Memory B cell (primary cell): Measurements from ENCODE around the gene AHDC1.
"Not testable (repeated sequence)": the region's sequence is repeated elsewhere in the genome, so short reads cannot be mapped to it uniquely, and the experiment has no call there.

Source experiments
- ATAC-seq: fragments of 150-1000 bp; cut with Tn5 transposase; 2 replicates; pipeline ENCODE4 v1.10.0; 2021; ENCODE audit warnings: low read depth, mild to moderate bottlenecking, moderate library complexity
- DNase-seq, 2 donors: peaks; one replicate each; pipeline ENCODE4 v3.0.0; 2022; ENCODE audit warnings: low spot score in 2 of 2
- H3K27ac Mint-ChIP-seq: one replicate; pipeline ENCODE4 v1.8.0; 2022; ENCODE audit warnings: mild to moderate bottlenecking, moderate library complexity, mixed read lengths
- H3K27me3 Mint-ChIP-seq: one replicate; pipeline ENCODE4 v1.8.0; 2022; ENCODE audit warnings: mixed read lengths
- H3K36me3 Mint-ChIP-seq: one replicate; pipeline ENCODE4 v1.8.0; 2022; ENCODE audit warnings: mild to moderate bottlenecking, mixed read lengths
- H3K4me1 Mint-ChIP-seq: one replicate; pipeline ENCODE4 v1.8.0; 2022; ENCODE audit warnings: mixed read lengths
- H3K4me3 Mint-ChIP-seq: one replicate; pipeline ENCODE4 v1.8.0; 2022; ENCODE audit warnings: mild to moderate bottlenecking, moderate library complexity, mixed read lengths
- H3K9me3 Mint-ChIP-seq: one replicate; pipeline ENCODE4 v1.8.0; 2022; ENCODE audit warnings: mixed read lengths

Gene AHDC1

DNA sequence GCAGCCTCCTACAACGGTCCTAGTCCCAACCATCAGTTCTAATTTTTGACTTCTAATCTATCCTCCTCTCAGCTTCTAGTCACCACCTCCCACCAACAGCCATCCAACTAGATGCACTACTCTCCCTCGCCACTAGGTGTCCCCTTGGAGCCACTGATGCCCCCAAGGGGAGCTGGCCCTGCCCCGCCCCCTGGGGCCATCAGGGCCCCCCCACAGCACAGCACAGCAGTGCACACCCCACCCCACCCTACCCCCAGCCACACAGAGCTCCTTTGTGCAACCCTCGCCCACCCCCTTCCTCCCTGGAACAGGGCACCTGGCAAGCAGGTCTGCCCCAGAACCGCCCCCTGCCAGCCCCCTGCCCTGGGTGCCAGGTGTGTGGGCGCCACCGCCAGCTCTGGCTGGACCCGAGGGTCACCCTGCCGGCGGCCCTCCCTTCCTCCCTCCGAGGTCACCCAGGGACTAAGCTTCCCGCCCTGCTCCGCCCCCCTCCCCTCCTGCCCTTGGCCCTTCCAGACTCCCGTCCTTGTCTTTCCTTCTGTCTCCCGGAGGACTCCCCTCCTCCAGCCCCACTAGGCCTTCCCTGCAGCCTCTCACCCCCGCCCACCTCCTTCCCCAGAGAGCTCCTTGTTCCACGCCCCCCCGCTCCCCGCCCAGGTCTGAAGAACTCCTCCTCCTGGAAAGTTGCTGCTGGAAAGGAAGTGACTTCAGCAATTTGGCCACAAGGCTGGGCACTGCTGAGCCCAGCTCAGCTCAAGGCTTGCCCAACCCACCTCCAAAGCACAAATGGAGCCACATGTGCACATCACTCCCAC lies 47.0 kb downstream of the AHDC1 start:
- peak; percentile 89 for ATAC-seq
- Mint-ChIP-seq H3K27me3 (no peaks in the 10 kb centered on the region), H3K4me1 (peaks cover 35% of the 10 kb centered on the region), H3K4me3 (peak overlapping the region; percentile 9), H3K9me3 (no peaks in the 10 kb centered on the region), H3K36me3 (no peaks in the 10 kb centered on the region), H3K27ac (peak overlapping the region; percentile 62)
- DNase-seq, result peak; percentile 78 to 79

DNA sequence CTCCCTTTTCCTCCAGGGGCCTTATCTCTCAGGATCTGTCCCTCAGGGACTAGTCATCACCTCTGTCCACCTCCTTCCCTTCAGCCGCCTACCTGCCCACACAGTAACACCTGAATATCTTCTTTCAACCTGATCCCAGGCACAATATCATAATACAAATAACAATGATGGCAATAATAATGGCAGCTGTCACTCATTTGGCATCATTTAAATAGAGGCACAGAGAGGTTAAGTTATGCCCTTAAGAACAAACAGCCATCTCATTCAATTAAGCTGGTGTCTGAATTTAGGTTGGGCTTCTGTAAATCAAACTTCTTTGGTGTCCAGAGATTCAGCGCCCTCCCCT lies 47.5 kb downstream of the AHDC1 start:
- H3K36me3 Mint-ChIP-seq, result peaks cover under 1% of the 10 kb centered on the region
- no peaks in the 10 kb centered on the region for H3K9me3 Mint-ChIP-seq
- H3K27ac Mint-ChIP-seq, result peak overlapping the region; percentile 68
- H3K4me3 Mint-ChIP-seq, result peak overlapping the region; percentile 9
- ATAC-seq (no peak), DNase-seq (no peak)
- peaks cover 30% of the 10 kb centered on the region for H3K4me1 Mint-ChIP-seq
- no peaks in the 10 kb centered on the region for H3K27me3 Mint-ChIP-seq

DNA sequence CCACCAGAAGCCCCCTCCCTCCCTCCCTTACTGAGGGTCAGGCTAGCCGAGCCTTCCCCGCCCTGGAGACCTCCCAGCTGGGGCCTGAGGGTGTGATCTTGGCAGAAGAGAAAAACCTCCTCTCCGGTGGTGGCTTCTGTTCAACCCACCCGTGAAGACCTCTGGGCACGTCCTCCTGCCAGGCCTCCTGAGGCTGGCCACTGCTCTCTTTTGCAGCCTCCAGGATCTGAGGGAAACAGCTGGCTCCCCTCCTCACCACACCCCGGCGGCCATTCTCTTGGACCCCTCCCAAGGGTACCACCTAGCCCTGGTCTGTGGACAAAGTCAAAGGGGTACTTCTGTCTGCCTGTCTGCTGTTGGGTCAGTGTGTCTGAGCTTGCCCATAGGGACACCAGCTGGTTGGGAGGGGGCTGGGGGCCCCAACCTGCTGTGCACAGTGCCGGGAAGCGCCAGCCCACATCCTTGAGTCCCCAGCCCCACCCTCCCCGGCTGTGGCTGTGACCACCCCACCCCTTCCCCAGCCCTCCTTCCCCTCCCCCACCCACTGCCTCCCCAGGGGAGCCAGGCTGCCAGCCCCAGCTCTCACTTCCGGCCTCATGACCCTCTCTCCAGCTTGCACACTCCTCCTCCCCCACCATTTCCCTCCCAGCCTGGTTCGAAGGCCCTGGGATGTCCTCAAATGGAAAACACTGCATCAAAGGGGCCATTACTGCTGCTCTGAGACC lies 48.1 kb downstream of the AHDC1 start:
- Mint-ChIP-seq H3K36me3 (peaks cover 2% of the 10 kb centered on the region), H3K27me3 (no peaks in the 10 kb centered on the region), H3K4me3 (peak overlapping the region; percentile 21), H3K4me1 (peaks cover 30% of the 10 kb centered on the region), H3K9me3 (no peaks in the 10 kb centered on the region), H3K27ac (peak overlapping the region; percentile 68)
- peak; percentile 62 for ATAC-seq
- DNase-seq, result no peak

DNA sequence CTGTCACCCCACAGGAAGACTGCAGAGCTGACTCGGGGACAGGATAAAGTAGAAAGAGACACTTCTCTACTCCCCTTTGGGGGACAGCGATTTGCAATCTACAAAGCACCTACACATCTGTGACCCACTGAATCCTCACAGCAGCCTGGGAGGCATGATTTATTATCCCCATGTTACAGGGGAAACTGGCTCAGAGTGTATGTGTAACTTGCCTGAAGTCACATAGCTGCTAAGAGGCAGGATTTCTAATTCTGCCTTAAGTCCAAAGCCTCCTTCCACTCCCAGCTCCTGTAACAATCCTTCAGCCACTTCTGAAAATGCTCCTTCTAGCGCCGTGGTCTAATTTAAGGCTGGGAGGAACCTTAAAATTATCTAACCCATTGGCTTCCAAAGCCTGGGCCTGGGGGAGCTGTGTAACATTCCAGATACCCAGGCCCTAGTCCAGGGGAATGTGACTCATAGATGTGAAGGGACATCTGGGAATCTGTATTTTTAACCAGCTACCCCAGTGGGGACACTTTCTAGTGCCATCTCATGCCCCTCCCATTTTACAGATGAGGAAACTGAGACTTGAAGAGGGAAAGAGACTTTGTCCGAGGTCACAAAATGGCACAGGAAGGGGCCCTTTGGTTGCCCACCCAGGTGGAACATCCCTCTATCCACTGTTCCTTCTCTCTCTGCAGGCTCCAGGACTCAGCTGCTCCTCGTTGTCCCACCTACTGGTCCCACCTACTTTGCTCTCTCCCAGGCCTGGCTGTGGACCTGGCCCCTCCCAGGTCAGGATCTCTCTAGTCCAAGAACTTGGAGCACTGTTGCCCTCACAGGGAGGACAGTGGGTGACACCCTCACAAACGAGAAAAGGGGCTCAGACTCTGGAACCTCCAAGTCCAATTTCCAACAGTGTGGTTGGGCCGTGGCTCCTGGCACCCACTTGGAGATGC lies 48.9 kb downstream of the AHDC1 start:
- H3K27ac Mint-ChIP-seq, result no peak overlapping the region
- no peak for DNase-seq
- peaks cover 25% of the 10 kb centered on the region for H3K4me1 Mint-ChIP-seq
- no peaks in the 10 kb centered on the region for H3K27me3 Mint-ChIP-seq
- no peak for ATAC-seq
- no peak overlapping the region for H3K4me3 Mint-ChIP-seq
- H3K36me3 Mint-ChIP-seq, result peaks cover 2% of the 10 kb centered on the region
- H3K9me3 Mint-ChIP-seq, result no peaks in the 10 kb centered on the region

DNA sequence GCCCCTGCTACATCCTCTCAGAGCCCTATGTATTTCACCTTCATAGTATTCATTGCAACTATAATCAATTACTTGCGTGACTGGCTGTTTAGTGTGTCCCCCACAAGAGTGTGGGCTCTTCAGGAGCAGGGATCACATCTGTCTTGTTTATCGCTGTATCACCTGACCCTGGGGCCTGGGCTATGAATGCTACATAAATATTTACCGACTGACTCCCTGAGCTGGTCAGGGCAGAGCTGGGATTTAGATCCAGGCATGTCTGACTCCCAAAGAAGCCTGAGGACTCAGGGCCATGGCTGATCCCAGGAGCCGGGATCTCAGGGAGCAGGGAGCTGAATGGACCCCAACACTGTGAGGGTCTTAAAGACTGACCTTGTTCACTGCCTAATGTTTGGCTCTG lies 49.7 kb downstream of the AHDC1 start:
- no peaks in the 10 kb centered on the region for H3K9me3 Mint-ChIP-seq
- DNase-seq, result no peak
- no peaks in the 10 kb centered on the region for H3K27me3 Mint-ChIP-seq
- peaks cover 2% of the 10 kb centered on the region for H3K36me3 Mint-ChIP-seq
- no peak overlapping the region for H3K4me3 Mint-ChIP-seq
- ATAC-seq, result no peak
- peaks cover 25% of the 10 kb centered on the region for H3K4me1 Mint-ChIP-seq
- no peak overlapping the region for H3K27ac Mint-ChIP-seq

DNA sequence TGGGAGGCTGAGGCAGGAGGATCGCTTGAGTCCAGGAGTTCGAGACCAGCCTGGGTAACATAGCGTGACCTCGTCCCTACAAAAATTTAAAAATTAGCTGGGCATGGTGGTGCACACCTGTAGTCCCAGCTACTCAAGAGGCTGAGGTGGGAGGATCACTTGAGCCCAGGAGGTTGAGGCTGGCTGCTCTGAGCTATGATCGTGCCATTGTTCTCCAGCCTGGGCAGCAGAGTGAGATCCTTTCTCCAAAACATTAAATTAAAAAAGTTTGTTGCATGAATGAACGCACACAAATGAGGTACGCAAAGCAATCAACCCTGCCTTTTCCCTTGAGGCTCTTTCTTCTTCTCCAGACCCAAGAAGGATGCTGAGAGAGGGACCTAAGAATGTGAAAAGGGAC lies 50.1 kb downstream of the AHDC1 start:
- H3K27ac Mint-ChIP-seq, ATAC-seq: not testable (repeated sequence)

DNA sequence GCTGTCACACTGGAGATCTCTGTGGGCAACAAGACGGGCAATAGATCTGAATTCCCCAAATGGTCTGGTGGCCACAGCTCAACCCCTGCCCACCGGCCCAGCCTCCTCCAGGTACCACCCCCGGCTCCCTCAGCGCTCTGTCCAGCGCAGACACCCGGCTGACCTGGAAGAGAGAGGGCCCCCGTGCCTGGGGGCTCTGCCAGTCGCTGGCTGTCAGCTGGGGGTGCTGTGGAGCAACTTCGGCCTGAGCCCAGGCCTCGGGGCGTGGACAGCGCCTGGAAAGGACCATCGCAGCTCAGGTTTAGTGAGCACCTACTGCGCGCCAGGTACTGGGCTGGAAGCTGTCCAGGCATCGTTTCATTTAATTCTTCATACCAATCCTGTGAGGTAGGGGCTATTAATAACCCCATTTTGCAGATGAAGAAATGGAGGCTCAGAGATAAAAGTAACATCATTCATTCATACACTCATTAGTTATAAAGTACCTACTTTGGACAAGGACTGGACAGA lies 51.0 kb downstream of the AHDC1 start:
- DNase-seq (no peak), ATAC-seq (no peak)
- no peak overlapping the region for H3K4me3 Mint-ChIP-seq
- no peak overlapping the region for H3K27ac Mint-ChIP-seq
- H3K27me3 Mint-ChIP-seq, result no peaks in the 10 kb centered on the region
- peaks cover 25% of the 10 kb centered on the region for H3K4me1 Mint-ChIP-seq
- H3K9me3 Mint-ChIP-seq, result no peaks in the 10 kb centered on the region
- H3K36me3 Mint-ChIP-seq, result peaks cover 2% of the 10 kb centered on the region

More for the DNA sequence above, 50.1 kb downstream of the AHDC1 start:
- not testable (repeated sequence) for DNase-seq, H3K4me3 Mint-ChIP-seq, H3K36me3 Mint-ChIP-seq, H3K27me3 Mint-ChIP-seq, H3K9me3 Mint-ChIP-seq
- peaks cover 25% of the 10 kb centered on the region for H3K4me1 Mint-ChIP-seq

DNA sequence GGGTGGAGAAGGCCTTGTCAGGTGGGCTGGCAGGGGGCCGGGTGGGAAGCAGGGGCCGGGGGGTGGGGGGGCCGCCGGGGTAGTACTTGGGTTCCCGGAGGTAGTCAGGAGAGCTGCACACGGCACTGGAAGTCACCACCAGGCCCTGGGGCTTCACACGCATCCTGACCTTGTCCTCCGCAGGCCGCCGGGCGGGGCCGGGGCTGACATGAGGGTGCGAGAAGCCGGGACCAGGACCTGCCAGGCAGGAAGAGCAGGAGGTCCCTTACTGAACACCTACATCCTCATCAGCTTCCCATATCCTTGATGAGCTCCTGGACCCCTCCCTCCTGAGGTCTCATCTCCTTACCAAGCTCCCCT lies 52.0 kb downstream of the AHDC1 start:
- H3K36me3 Mint-ChIP-seq, result peaks cover 2% of the 10 kb centered on the region
- ATAC-seq (no peak), DNase-seq (no peak)
- H3K27me3 Mint-ChIP-seq, result no peaks in the 10 kb centered on the region
- no peak overlapping the region for H3K27ac Mint-ChIP-seq
- H3K4me1 Mint-ChIP-seq, result peaks cover 19% of the 10 kb centered on the region
- no peaks in the 10 kb centered on the region for H3K9me3 Mint-ChIP-seq
- H3K4me3 Mint-ChIP-seq, result no peak overlapping the region

DNA sequence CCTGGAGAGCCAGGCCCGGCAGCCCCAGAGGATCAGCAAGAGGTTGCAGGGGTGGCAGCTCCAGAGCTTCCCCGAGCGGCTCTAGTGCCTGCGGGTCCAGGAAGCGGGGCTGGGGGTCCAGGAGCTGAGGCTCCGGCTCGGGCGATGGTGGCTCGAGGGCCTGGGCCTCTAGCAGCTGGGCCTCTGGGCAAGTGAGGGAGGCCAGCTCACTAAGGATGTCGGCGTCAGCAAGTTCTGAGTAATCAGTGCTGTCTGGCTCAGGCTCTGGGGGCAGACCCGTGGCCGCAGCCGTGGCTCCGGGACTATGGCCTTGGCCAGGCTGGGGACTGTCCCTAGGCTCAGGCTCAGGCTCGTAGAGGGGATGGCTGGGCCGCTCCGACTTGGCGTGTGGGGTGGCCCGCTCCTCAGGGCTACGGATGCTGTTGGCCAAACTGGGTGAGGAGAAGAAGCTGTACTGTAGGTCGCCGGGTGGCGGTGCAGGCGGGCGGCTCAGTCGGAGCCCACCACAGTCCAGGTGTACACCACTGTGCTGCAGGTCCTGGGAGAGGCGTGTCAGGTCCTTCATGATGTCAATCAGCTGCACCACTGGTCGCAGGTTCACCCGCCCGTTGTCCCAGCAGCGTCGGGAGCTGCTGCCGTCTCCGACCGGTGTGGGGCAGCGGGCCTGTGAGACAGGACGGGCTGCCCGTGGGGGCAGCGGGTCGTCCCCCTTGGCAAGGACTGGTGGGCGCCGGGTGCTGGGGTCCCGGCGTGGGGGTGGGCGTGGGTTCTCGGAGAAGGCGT lies 52.6 kb downstream of the AHDC1 start:
- peaks cover 14% of the 10 kb centered on the region for H3K4me1 Mint-ChIP-seq
- no peaks in the 10 kb centered on the region for H3K27me3 Mint-ChIP-seq
- no peak for DNase-seq
- peaks cover 2% of the 10 kb centered on the region for H3K36me3 Mint-ChIP-seq
- no peak for ATAC-seq
- H3K4me3 Mint-ChIP-seq, result no peak overlapping the region
- no peaks in the 10 kb centered on the region for H3K9me3 Mint-ChIP-seq
- peak overlapping the region; percentile 35 for H3K27ac Mint-ChIP-seq

DNA sequence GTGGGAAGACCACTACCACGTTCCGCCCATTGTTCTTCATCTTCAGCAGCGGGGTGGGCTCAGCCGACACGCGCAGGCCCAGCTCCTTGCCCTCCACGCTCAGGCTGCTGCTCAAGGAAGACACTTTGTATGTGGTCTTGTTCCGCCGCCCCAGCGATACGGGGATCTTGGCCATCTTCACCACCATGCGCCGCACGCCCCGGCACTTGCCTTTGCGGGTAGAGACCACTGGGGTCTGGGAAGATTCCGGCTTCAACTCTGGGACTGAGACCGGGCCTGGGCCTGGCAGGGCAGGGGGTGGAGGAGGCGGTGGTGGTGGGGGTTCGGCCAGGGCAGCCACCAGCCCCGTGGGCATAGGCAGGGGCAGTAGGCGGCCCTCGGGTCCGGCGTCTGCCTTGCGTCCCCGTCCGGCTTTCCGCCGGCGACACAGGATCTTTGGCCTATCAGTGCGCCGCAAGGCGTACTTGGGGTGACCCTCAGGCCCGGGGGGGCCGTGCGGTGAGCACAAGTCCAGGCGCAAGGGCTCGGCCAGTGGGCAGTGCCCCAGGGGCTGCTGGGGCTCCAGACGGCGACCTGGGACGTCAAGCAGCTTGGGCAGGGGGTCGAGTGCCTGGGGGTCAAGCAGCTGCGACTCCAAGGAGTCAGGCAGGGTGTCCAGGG lies 53.3 kb downstream of the AHDC1 start:
- no peaks in the 10 kb centered on the region for H3K9me3 Mint-ChIP-seq
- no peak for DNase-seq
- no peak overlapping the region for H3K4me3 Mint-ChIP-seq
- H3K27ac Mint-ChIP-seq, result no peak overlapping the region
- H3K4me1 Mint-ChIP-seq, result peaks cover 8% of the 10 kb centered on the region
- H3K27me3 Mint-ChIP-seq, result no peaks in the 10 kb centered on the region
- peaks cover 2% of the 10 kb centered on the region for H3K36me3 Mint-ChIP-seq
- no peak for ATAC-seq

DNA sequence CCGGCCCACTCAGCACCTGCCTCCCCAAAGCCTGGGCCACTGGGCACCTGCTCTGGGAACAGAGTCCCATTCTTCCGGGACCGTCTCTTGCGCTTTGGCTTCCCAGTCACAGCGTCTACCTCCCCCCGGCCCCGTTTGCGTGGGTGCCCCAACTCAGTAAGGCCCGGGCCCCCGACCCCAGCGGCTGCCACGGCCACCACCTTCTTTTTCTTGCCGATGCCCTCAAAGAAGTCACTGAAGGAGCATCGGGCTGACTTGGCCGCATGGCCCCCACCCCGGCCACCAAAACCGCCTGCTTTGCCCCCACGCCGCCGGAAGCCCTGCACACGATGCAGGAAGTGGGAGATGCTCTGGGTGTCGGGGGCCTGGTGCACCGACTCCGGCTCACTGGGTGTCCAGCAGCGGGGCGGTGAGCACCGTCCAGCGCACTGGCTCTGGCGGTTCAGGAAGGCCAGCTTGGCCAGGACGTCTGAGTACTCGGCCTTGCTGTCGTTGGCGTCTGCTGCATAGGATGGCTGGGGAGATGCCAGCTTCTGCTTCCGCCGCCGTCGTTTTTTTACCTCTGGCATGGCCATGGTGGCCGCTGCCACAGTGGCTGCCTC lies 54.0 kb downstream of the AHDC1 start:
- Mint-ChIP-seq H3K27ac (no peak overlapping the region), H3K36me3 (peaks cover 2% of the 10 kb centered on the region)
- ATAC-seq, result no peak

DNA sequence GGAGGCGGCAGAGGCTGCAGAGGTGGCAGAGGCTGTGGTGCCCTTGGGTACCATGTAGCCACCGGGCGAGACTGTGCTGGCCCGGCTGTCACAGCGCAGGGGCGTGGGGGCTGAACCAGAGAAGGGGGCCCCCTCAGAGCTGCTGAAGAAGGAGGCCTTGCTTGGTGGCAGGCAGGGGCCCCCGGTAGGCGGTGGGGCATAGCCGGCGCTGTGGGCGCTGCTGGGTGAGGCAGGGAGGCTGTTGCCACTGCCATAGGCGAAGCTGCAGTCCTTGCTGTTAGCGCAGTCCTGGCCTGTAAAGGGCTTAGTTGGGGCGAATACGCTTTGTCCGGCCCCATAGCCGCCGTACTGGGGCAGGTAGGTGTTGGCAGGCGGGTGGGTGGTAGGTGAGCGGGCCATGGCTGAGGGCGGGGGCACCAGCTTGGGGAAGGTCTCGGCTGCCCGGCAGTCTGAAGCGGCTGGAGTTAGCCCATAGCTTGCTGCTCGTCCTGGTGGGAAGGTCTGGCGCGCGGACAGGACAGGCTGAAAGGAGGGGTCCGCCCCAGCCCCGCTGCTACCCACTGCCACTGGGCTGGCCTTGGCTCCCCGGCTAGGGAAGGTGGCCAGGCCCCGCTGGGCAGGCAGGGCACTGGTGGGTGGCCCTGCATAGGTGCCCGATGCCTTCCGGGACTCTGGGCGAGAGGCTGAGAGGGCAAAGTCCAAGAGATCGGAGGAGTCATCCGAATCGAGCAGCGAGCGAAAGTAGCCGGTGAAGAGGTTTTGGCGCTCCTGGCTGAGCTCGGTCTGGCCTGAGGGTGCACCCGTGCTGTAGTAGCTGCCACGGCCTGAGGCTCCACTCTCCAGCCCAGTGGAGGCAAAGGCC lies 54.9 kb downstream of the AHDC1 start:
- H3K4me1 Mint-ChIP-seq, result peaks cover 1% of the 10 kb centered on the region
- H3K4me3 Mint-ChIP-seq, result no peak overlapping the region

More for the DNA sequence above, 54.0 kb downstream of the AHDC1 start:
- no peak for DNase-seq
- Mint-ChIP-seq H3K9me3 (no peaks in the 10 kb centered on the region), H3K4me3 (no peak overlapping the region), H3K27me3 (no peaks in the 10 kb centered on the region), H3K4me1 (peaks cover 4% of the 10 kb centered on the region)

More for the DNA sequence above, 54.9 kb downstream of the AHDC1 start:
- H3K9me3 Mint-ChIP-seq, result no peaks in the 10 kb centered on the region
- ATAC-seq (no peak), DNase-seq (no peak)
- no peaks in the 10 kb centered on the region for H3K27me3 Mint-ChIP-seq
- no peak overlapping the region for H3K27ac Mint-ChIP-seq
- H3K36me3 Mint-ChIP-seq, result peaks cover 2% of the 10 kb centered on the region
